Activated CD8-positive, alpha-beta T cell treated with anti-CD3 and anti-CD28 coated beads, Interleukin-2, amount 10 ng/mL, durations not matched to agents 7 days and 5 days (primary cell): ENCODE data around the gene DENND2A. TPM values are rescaled to one million over a fixed set of nuclear protein-coding genes. Genes with fewer than 3 reads are reported as not detected.
A peak's percentile ranks its signal among the peaks of the same experiment; 100 is the strongest.

Source experiments
- ATAC-seq: fragments of 150-1000 bp; cut with Tn5 transposase; one replicate; pipeline ENCODE4 v1.10.0; 2021; ENCODE audit warnings: moderate library complexity
- CTCF ChIA-PET: fragments of 350-600 bp; sonication (Branson Sonifier 250); formaldehyde crosslinking; loops from one replicate; lab custom pipeline; 2021; ENCODE audit warnings: antibody characterized with exemption; lab: Charles Lee
- POLR2A ChIA-PET: fragments of 350-600 bp; sonication (Branson Sonifier 250); formaldehyde crosslinking; loops from one replicate; lab custom pipeline; 2021; ENCODE audit warnings: antibody characterized with exemption; lab: Charles Lee
- DNase-seq: peaks from one replicate; pipeline ENCODE4 v3.0.0-alpha.2; 2020
- H3K27ac Mint-ChIP-seq: one replicate; pipeline ENCODE4 v1.8.0; 2021; ENCODE audit warnings: mild to moderate bottlenecking, mixed read lengths
- H3K27me3 Mint-ChIP-seq: one replicate; pipeline ENCODE4 v1.8.0; 2021; ENCODE audit warnings: low read depth, mixed read lengths
- H3K36me3 Mint-ChIP-seq: one replicate; pipeline ENCODE4 v1.8.0; 2021; ENCODE audit warnings: low read depth, mixed read lengths
- H3K4me1 Mint-ChIP-seq: one replicate; pipeline ENCODE4 v1.8.0; 2021; ENCODE audit warnings: low read depth, mixed read lengths
- H3K4me3 Mint-ChIP-seq: one replicate; pipeline ENCODE4 v1.8.0; 2021; ENCODE audit warnings: mild to moderate bottlenecking, mixed read lengths
- H3K9me3 Mint-ChIP-seq: one replicate; pipeline ENCODE4 v1.8.0; 2022; ENCODE audit warnings: mixed read lengths; ENCODE audit not compliant: insufficient read depth
- total RNA-seq, 2 experiments: library from RNA; stranded (reverse); gene quantifications; one replicate each; pipeline ENCODE4 v1.2.3, GENCODE V29; 2021

Gene DENND2A
- total RNA-seq, 2 experiments from 2014 or later: not detected

- Mint-ChIP-seq H3K27ac (no peak overlapping the region), H3K4me1 (peaks cover 20% of the 10 kb centered on the region), H3K27me3 (peaks cover 10% of the 10 kb centered on the region), H3K4me3 (no peak overlapping the region), H3K36me3 (no peaks in the 10 kb centered on the region), H3K9me3 (no peaks in the 10 kb centered on the region)
- ChIA-PET CTCF (interaction anchor here (0.5 kb wide), 1 partner anchor 11 kb away, joined by 3 read pairs; no protein-coding TSS in a partner anchor), POLR2A (no interaction called here)
- DNase-seq (no peak), ATAC-seq (no peak)
Measured at GRCh38 chr7:140657891-140658290, 17.3 kb upstream of the DENND2A start.

- CTCF ChIA-PET: interaction anchor here (0.6 to 2.2 kb wide), 2 partner anchors 81 to 180 kb away, joined by 3 to 12 read pairs; no protein-coding TSS in a partner anchor
- peak; percentile 69 for DNase-seq
- Mint-ChIP-seq H3K27ac (peak overlapping the region; percentile 86), H3K36me3 (no peaks in the 10 kb centered on the region), H3K4me3 (peak overlapping the region; percentile 78), H3K27me3 (peaks cover 10% of the 10 kb centered on the region), H3K4me1 (peaks cover 20% of the 10 kb centered on the region), H3K9me3 (no peaks in the 10 kb centered on the region)
- ATAC-seq: peak; percentile 93
- POLR2A ChIA-PET: interaction anchor here (0.9 kb wide), 1 partner anchor 18 kb away, joined by 3 read pairs; no protein-coding TSS in a partner anchor
Measured at GRCh38 chr7:140656548-140657515, 16.2 kb upstream of the DENND2A start.

- H3K27me3 Mint-ChIP-seq: peaks cover 8% of the 10 kb centered on the region
- DNase-seq (no peak), ATAC-seq (no peak)
- no peaks in the 10 kb centered on the region for H3K9me3 Mint-ChIP-seq
- peak overlapping the region; percentile 86 for H3K27ac Mint-ChIP-seq
- peak overlapping the region; percentile 78 for H3K4me3 Mint-ChIP-seq
- ChIA-PET CTCF (interaction anchor here (2.2 kb wide), 1 partner anchor 179 kb away, joined by 12 read pairs; no protein-coding TSS in a partner anchor), POLR2A (no interaction called here)
- peaks cover 20% of the 10 kb centered on the region for H3K4me1 Mint-ChIP-seq
- no peaks in the 10 kb centered on the region for H3K36me3 Mint-ChIP-seq
Measured at GRCh38 chr7:140655511-140656408, 15.1 kb upstream of the DENND2A start.

GRCh38 chr7:140654661-140655060 lies 14.0 kb upstream of the DENND2A start:
- CTCF ChIA-PET: no interaction called here

GRCh38 chr7:140654109-140654387 lies 13.4 kb upstream of the DENND2A start:
- CTCF ChIA-PET: interaction anchor here (0.6 to 2.2 kb wide), 12 partner anchors 7 to 178 kb away, joined by 3 to 16 read pairs (median 4); no protein-coding TSS in a partner anchor
- Mint-ChIP-seq H3K36me3 (no peaks in the 10 kb centered on the region), H3K4me3 (no peak overlapping the region), H3K27me3 (peaks cover 8% of the 10 kb centered on the region), H3K9me3 (no peaks in the 10 kb centered on the region), H3K27ac (no peak overlapping the region), H3K4me1 (peaks cover 20% of the 10 kb centered on the region)
- POLR2A ChIA-PET: no interaction called here
- DNase-seq (no peak), ATAC-seq (no peak)

More at GRCh38 chr7:140654661-140655060, 14.0 kb upstream of the DENND2A start:
- H3K27ac Mint-ChIP-seq: peak overlapping the region; percentile 43
- ATAC-seq: no peak
- no peak overlapping the region for H3K4me3 Mint-ChIP-seq
- H3K4me1 Mint-ChIP-seq: peaks cover 20% of the 10 kb centered on the region
- POLR2A ChIA-PET: no interaction called here
- H3K36me3 Mint-ChIP-seq: no peaks in the 10 kb centered on the region
- DNase-seq: no peak
- H3K27me3 Mint-ChIP-seq: peaks cover 8% of the 10 kb centered on the region
- no peaks in the 10 kb centered on the region for H3K9me3 Mint-ChIP-seq

- Mint-ChIP-seq H3K4me1 (peaks cover 20% of the 10 kb centered on the region), H3K36me3 (no peaks in the 10 kb centered on the region), H3K27ac (no peak overlapping the region), H3K9me3 (no peaks in the 10 kb centered on the region), H3K4me3 (no peak overlapping the region), H3K27me3 (peaks cover 8% of the 10 kb centered on the region)
- no peak for ATAC-seq
- CTCF ChIA-PET: interaction anchor here (0.6 to 2.2 kb wide), 18 partner anchors 8 to 359 kb away, joined by 3 to 16 read pairs (median 4); no protein-coding TSS in a partner anchor
- POLR2A ChIA-PET: no interaction called here
- peak; percentile 40 for DNase-seq
Measured at GRCh38 chr7:140653319-140654108, 12.9 kb upstream of the DENND2A start.

GRCh38 chr7:140650367-140650766 lies 9.8 kb upstream of the DENND2A start:
- no peak overlapping the region for H3K27ac Mint-ChIP-seq
- CTCF ChIA-PET: interaction anchor here (2.5 kb wide), 1 partner anchor 132 kb away, joined by 7 read pairs; no protein-coding TSS in a partner anchor
- POLR2A ChIA-PET: no interaction called here
- H3K36me3 Mint-ChIP-seq: no peaks in the 10 kb centered on the region
- H3K27me3 Mint-ChIP-seq: peaks cover 2% of the 10 kb centered on the region
- no peak for DNase-seq
- H3K9me3 Mint-ChIP-seq: no peaks in the 10 kb centered on the region
- H3K4me3 Mint-ChIP-seq: no peak overlapping the region
- H3K4me1 Mint-ChIP-seq: peaks cover 10% of the 10 kb centered on the region
- no peak for ATAC-seq

- Mint-ChIP-seq H3K27me3 (peaks cover 2% of the 10 kb centered on the region), H3K27ac (no peak overlapping the region), H3K9me3 (no peaks in the 10 kb centered on the region), H3K36me3 (no peaks in the 10 kb centered on the region), H3K4me1 (peaks cover 10% of the 10 kb centered on the region), H3K4me3 (no peak overlapping the region)
- POLR2A ChIA-PET: no interaction called here
- DNase-seq: no peak
- CTCF ChIA-PET: interaction anchor here (2.5 kb wide), 1 partner anchor 132 kb away, joined by 7 read pairs; no protein-coding TSS in a partner anchor
- ATAC-seq: no peak
Measured at GRCh38 chr7:140649556-140650205, 9.1 kb upstream of the DENND2A start.

- H3K4me1 Mint-ChIP-seq: peaks cover 7% of the 10 kb centered on the region
- DNase-seq: peak; percentile 52
Measured at GRCh38 chr7:140646931-140647647, 6.5 kb upstream of the DENND2A start.

More at GRCh38 chr7:140646931-140647647, 6.5 kb upstream of the DENND2A start:
- Mint-ChIP-seq H3K9me3 (no peaks in the 10 kb centered on the region), H3K36me3 (no peaks in the 10 kb centered on the region), H3K27ac (no peak overlapping the region), H3K4me3 (no peak overlapping the region), H3K27me3 (peaks cover 17% of the 10 kb centered on the region)
- CTCF ChIA-PET: interaction anchor here (1.0 to 2.3 kb wide), 2 partner anchors 14 to 28 kb away, joined by 3 to 7 read pairs; no protein-coding TSS in a partner anchor
- peak; percentile 86 for ATAC-seq
- POLR2A ChIA-PET: no interaction called here
